B cell (primary cell): ENCODE measurements around the gene FBN1. TPM values are rescaled to one million over a fixed set of nuclear protein-coding genes. Genes with fewer than 3 reads are reported as not detected.

Experiments used
- ATAC-seq: fragments of 200-7000 bp; cut with Tn5 transposase; one replicate; pipeline ENCODE4 v1.10.0; 2021; ENCODE audit warnings: low read depth, mild to moderate bottlenecking, moderate number of reproducible peaks, moderate library complexity
- CTCF ChIA-PET: fragments of 350-600 bp; sonication (Branson Sonifier 250); formaldehyde crosslinking; loops from one replicate; lab custom pipeline; 2021; ENCODE audit warnings: antibody characterized with exemption, inconsistent platforms; lab: Charles Lee
- POLR2A ChIA-PET: fragments of 350-600 bp; sonication (Branson Sonifier 250); formaldehyde crosslinking; loops from one replicate; lab custom pipeline; 2021; ENCODE audit warnings: antibody characterized with exemption; lab: Charles Lee
- DNase-seq: peaks from one replicate; pipeline ENCODE4 v3.0.0; 2013
- H2AFZ ChIP-seq: 2 replicates; pipeline ENCODE4 v1.6.1; 2012; ENCODE audit warnings: mild to moderate bottlenecking, low read depth, low read length; ENCODE audit not compliant: insufficient read depth, poor library complexity, severe bottlenecking
- H3K27ac ChIP-seq, 2 donors: 1 replicate in 1 of 2; 2 replicates in 1 of 2; pipeline ENCODE4 v1.5.1; 2012 to 2013; ENCODE audit warnings: low read length in 2 of 2, mild to moderate bottlenecking in 2 of 2, moderate library complexity in 1 of 2
- H3K27me3 ChIP-seq, 4 experiments: fragments of 200-600 bp in 1 of 4; sonication (generic) in 1 of 4; replicated peaks in 1 of 4; 1 replicate in 2 of 4; 2 replicates in 2 of 4; pipeline versions ENCODE4 v1.6.1 to v1.7.0; 2013 to 2016; ENCODE audit warnings: low read length in 3 of 4, mild to moderate bottlenecking in 2 of 4, mixed read lengths in 1 of 4, moderate library complexity in 1 of 4; ENCODE audit not compliant: insufficient read depth in 4 of 4, control insufficient read depth in 3 of 4; ENCODE audit errors: control extremely low read depth in 1 of 4
- H3K36me3 ChIP-seq, 2 experiments: replicated peaks in 1 of 2; 1 replicate in 1 of 2; 2 replicates in 1 of 2; pipeline versions ENCODE4 v1.6.1 to v1.7.1; 2013; ENCODE audit warnings: low read length in 1 of 2; ENCODE audit not compliant: insufficient read depth in 2 of 2, control insufficient read depth in 1 of 2; ENCODE audit errors: control extremely low read depth in 1 of 2, extremely low read depth in 1 of 2
- H3K4me1 ChIP-seq, 2 donors: fragments of 200-600 bp in 1 of 2; sonication (generic) in 1 of 2; 1 replicate in 1 of 2; 2 replicates in 1 of 2; pipeline versions ENCODE4 v1.5.1 to v1.6.1; 2013 to 2017; ENCODE audit warnings: low read length in 2 of 2; ENCODE audit not compliant: control insufficient read depth in 2 of 2, insufficient read depth in 2 of 2
- H3K4me2 ChIP-seq: replicated peaks from 2 replicates; pipeline ENCODE3; 2012; ENCODE audit warnings: mild to moderate bottlenecking, low read depth, low read length; ENCODE audit not compliant: poor library complexity, severe bottlenecking
- H3K4me3 ChIP-seq, 5 experiments: fragments of 200-600 bp in 1 of 5; sonication (generic) in 1 of 5; 1 replicate in 3 of 5; 2 replicates in 2 of 5; pipeline versions ENCODE4 v1.5.1 to v1.7.0; 2011 to 2016; ENCODE audit warnings: low read length in 4 of 5, mild to moderate bottlenecking in 4 of 5, low read depth in 2 of 5, control low read depth in 1 of 5, moderate library complexity in 1 of 5; ENCODE audit not compliant: insufficient read depth in 1 of 5; ENCODE audit errors: control extremely low read depth in 1 of 5, extremely low read depth in 1 of 5
- H3K79me2 ChIP-seq: fragments of 200-600 bp; sonication (generic); one replicate; pipeline ENCODE4 v1.6.0; 2016; ENCODE audit warnings: low read length; ENCODE audit not compliant: control insufficient read depth, insufficient read depth
- H3K9ac ChIP-seq: fragments of 200-600 bp; sonication (generic); 2 replicates; pipeline ENCODE4 v1.6.1; 2017; ENCODE audit warnings: mild to moderate bottlenecking, low read length, moderate library complexity
- H3K9me3 ChIP-seq, 3 donors: one replicate each; pipeline versions ENCODE4 v1.6.1 to v1.7.1; 2013; ENCODE audit warnings: low read length in 2 of 3; ENCODE audit not compliant: control insufficient read depth in 2 of 3, insufficient read depth in 1 of 3; ENCODE audit errors: control extremely low read depth in 1 of 3
- H4K20me1 ChIP-seq: 2 replicates; pipeline ENCODE4 v1.6.0; 2012; ENCODE audit warnings: mild to moderate bottlenecking, low read length; ENCODE audit not compliant: insufficient read depth, control insufficient read depth, poor library complexity, severe bottlenecking
- H3K27ac Mint-ChIP-seq: one replicate; pipeline ENCODE4 v1.8.0; 2021; ENCODE audit warnings: mixed read lengths
- H3K27me3 Mint-ChIP-seq: one replicate; pipeline ENCODE4 v1.8.0; 2021; ENCODE audit warnings: mixed read lengths
- H3K4me1 Mint-ChIP-seq: one replicate; pipeline ENCODE4 v1.8.0; 2021; ENCODE audit warnings: mixed read lengths
- H3K4me3 Mint-ChIP-seq: one replicate; pipeline ENCODE4 v1.8.0; 2021; ENCODE audit warnings: mixed read lengths
- H3K9me3 Mint-ChIP-seq: one replicate; pipeline ENCODE4 v1.8.0; 2022; ENCODE audit warnings: mixed read lengths; ENCODE audit not compliant: insufficient read depth
- EZH2 ChIP-seq: IDR thresholded peaks from 2 replicates; pipeline ENCODE4 v1.6.1; 2012; ENCODE audit warnings: borderline replicate concordance, low read depth, mild to moderate bottlenecking, moderate library complexity, low read length; ENCODE audit not compliant: insufficient read depth, poor library complexity, severe bottlenecking
- WGBS: methylation state at CpG from one replicate; pipeline ENCODE4 v1.1.5; 2013; ENCODE audit warnings: missing lambda C conversion rate; ENCODE audit not compliant: insufficient coverage; 5-methylcytosine and 5-hydroxymethylcytosine counted together
- intact Hi-C: fragments of 100-400 bp; cut with micrococcal nuclease; formaldehyde crosslinking; loops from one replicate; pipeline ENCODE4 v1.10.0; 2022
- polyA plus RNA-seq: library from polyadenylated mRNA; depleted of rRNA; stranded (reverse); fragments of >200 nt; gene quantifications from 2 replicates; pipeline ENCODE4 v1.2.3, GENCODE V29; 2012
- total RNA-seq, 2 donors: library from RNA; stranded (reverse); fragments of 120-200 nt in 1 of 2; gene quantifications; 1 replicate in 1 of 2; 2 replicates in 1 of 2; pipeline versions ENCODE4 v1.2.3 to v1.2.4, GENCODE V29; 2013 to 2022
- TF ChIP-seq, protein P1 (sequence below): fragments of 200-600 bp; IDR thresholded peaks from one replicate; pipeline ENCODE4 v1.8.0; 2022; ENCODE audit warnings: antibody characterized with exemption, mild to moderate bottlenecking

Gene FBN1
- total and polyA plus RNA-seq, 2 donors (not counting 1 experiment from before 2014, with no cell fraction given): 0.15 to 0.25 TPM

DNA sequence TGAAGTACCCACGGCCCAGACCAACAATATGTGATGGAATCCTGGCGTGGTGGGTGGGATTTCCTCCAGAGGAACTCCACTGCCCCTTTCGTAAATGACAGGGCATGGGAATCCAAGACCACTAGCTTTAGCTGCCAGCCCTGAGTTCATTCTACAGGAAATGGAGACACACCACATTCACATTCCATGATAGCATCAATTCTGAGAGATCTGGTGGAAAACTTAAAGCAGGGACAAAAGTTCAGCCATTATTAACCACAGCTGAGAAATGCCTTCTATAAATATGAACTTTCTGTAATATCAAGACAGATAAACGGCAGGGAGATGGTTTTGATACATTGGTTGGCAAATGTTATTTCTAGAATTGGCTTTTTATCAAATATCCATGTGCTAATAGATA lies 98.2 kb downstream of the FBN1 start:
- H3K4me2 ChIP-seq: no peak overlapping the region
- H3K27ac ChIP-seq: no peak overlapping the region
- intact Hi-C loops: no loop called here
- 100% methylated on average over 1 of the region's 4 CpGs for WGBS
- H3K79me2 ChIP-seq: no peaks in the 10 kb centered on the region
- H3K4me3 Mint-ChIP-seq: no peak overlapping the region
- H3K27me3 ChIP-seq: no peaks in the 10 kb centered on the region
- DNase-seq (no peak), ATAC-seq (no peak)
- H3K4me3 ChIP-seq: no peak overlapping the region
- ChIA-PET POLR2A (no interaction called here), CTCF (no interaction called here)
- H4K20me1 ChIP-seq: no peaks in the 10 kb centered on the region
- no peaks in the 10 kb centered on the region for H3K4me1 ChIP-seq
- no peaks in the 10 kb centered on the region for H3K27me3 Mint-ChIP-seq
- H3K9me3 ChIP-seq: no peaks in the 10 kb centered on the region
- H3K9me3 Mint-ChIP-seq: no peaks in the 10 kb centered on the region
- H3K9ac ChIP-seq: no peak overlapping the region
- no peak for TF ChIP-seq EZH2
- TF ChIP-seq, protein P1, sequence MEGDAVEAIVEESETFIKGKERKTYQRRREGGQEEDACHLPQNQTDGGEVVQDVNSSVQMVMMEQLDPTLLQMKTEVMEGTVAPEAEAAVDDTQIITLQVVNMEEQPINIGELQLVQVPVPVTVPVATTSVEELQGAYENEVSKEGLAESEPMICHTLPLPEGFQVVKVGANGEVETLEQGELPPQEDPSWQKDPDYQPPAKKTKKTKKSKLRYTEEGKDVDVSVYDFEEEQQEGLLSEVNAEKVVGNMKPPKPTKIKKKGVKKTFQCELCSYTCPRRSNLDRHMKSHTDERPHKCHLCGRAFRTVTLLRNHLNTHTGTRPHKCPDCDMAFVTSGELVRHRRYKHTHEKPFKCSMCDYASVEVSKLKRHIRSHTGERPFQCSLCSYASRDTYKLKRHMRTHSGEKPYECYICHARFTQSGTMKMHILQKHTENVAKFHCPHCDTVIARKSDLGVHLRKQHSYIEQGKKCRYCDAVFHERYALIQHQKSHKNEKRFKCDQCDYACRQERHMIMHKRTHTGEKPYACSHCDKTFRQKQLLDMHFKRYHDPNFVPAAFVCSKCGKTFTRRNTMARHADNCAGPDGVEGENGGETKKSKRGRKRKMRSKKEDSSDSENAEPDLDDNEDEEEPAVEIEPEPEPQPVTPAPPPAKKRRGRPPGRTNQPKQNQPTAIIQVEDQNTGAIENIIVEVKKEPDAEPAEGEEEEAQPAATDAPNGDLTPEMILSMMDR: no peak
- H3K4me1 Mint-ChIP-seq: no peaks in the 10 kb centered on the region
- H2AFZ ChIP-seq: no peak overlapping the region
- H3K27ac Mint-ChIP-seq: no peak overlapping the region
- no peaks in the 10 kb centered on the region for H3K36me3 ChIP-seq

DNA sequence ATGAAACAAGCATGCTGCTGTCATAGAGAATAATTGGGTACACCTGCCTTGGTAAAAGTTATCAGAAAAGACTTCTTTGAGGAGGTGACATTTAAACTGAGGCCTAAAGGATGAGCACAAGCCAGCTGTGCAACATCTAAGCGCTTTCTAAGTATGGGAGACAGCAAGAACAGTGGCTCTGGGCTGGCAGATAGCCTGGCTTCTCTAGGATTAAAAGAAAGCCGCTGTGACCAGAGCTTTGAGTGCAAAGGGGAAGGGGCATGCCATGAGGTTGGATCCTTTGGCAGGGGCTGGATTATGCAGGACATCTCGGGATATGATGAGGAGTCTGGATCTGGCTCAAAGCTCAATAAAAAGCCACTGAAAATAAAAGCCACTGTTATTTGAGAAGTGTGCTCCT lies 99.2 kb downstream of the FBN1 start:
- no peaks in the 10 kb centered on the region for H3K4me1 Mint-ChIP-seq
- H3K4me1 ChIP-seq: no peaks in the 10 kb centered on the region
- H3K27me3 Mint-ChIP-seq: no peaks in the 10 kb centered on the region
- WGBS: 82% methylated on average over 3 of the region's 3 CpGs
- ChIA-PET CTCF (no interaction called here), POLR2A (no interaction called here)
- no peak overlapping the region for H2AFZ ChIP-seq
- H3K9me3 Mint-ChIP-seq: no peaks in the 10 kb centered on the region
- no peaks in the 10 kb centered on the region for H3K9me3 ChIP-seq
- TF ChIP-seq, protein P1: no peak
- no peak for TF ChIP-seq EZH2
- ATAC-seq (no peak), DNase-seq (no peak)
- intact Hi-C loops: no loop called here
- H3K4me3 Mint-ChIP-seq: no peak overlapping the region
- no peak overlapping the region for H3K9ac ChIP-seq
- no peaks in the 10 kb centered on the region for H4K20me1 ChIP-seq
- H3K27ac Mint-ChIP-seq: no peak overlapping the region
- H3K4me2 ChIP-seq: no peak overlapping the region
- no peaks in the 10 kb centered on the region for H3K27me3 ChIP-seq
- no peak overlapping the region for H3K4me3 ChIP-seq
- no peak overlapping the region for H3K27ac ChIP-seq
- H3K79me2 ChIP-seq: no peaks in the 10 kb centered on the region
- H3K36me3 ChIP-seq: no peaks in the 10 kb centered on the region
